Measurements from ENCODE around the gene ABRACL. TPM values are rescaled to one million over a fixed set of nuclear protein-coding genes. Genes with fewer than 3 reads are reported as not detected.
A peak's percentile ranks its signal among the peaks of the same experiment; 100 is the strongest.

Gene ABRACL
- total and polyA plus RNA-seq, 2 donors (not counting 1 experiment from before 2014, with no cell fraction given), result 13.6 to 22.6 TPM

DNA sequence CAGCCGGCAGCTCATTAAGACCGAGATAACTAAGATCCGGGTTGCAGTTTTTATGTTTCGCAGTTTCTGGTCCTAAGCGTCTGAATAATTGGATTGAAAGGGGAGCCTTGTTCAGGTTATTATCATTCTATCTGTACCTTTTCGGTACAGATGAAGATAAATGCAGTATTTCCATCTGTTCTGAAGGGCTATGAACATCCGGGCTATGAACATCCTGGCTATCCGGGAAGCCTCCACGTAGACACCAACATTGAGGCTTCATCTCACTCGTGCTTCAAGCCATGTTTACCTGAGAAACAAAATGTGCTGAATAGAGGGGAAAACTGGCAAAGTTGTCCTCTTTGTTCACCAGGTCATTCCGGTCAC lies 40.1 kb upstream of the ABRACL start:
- Mint-ChIP-seq H3K27ac (peak overlapping the region; percentile 95), H3K4me1 (peaks cover 21% of the 10 kb centered on the region), H3K27me3 (no peaks in the 10 kb centered on the region), H3K9me3 (ENCODE audit: insufficient read depth) (no peaks in the 10 kb centered on the region), H3K4me3 (peak overlapping the region; percentile 87)
- CTCF ChIA-PET, result interaction anchor here (0.8 to 6.2 kb wide), 16 partner anchors 14 to 880 kb away, joined by 3 to 53 read pairs (median 6); partner anchors contain the start of gene CITED2
- Histone ChIP-seq H4K20me1 (ENCODE audit: control insufficient read depth, insufficient read depth, low read length, poor library complexity, severe bottlenecking) (peaks cover 12% of the 10 kb centered on the region), H3K79me2 (ENCODE audit: control insufficient read depth, insufficient read depth, low read length) (peaks cover 58% of the 10 kb centered on the region), H3K27me3 (replicated peaks in 1 of 4; ENCODE audit: control extremely low read depth in 1 of 4, control insufficient read depth in 3 of 4, insufficient read depth in 4 of 4, low read length in 3 of 4) (no peaks in the 10 kb centered on the region), H3K9me3 (ENCODE audit: control extremely low read depth in 1 of 3, control insufficient read depth in 2 of 3, insufficient read depth in 1 of 3, low read length in 2 of 3) (peaks cover 0 to 2% (median 0%) of the 10 kb centered on the region in 3 donors), H3K36me3 (replicated peaks in 1 of 2; ENCODE audit: control extremely low read depth in 1 of 2, control insufficient read depth in 1 of 2, extremely low read depth in 1 of 2, insufficient read depth in 2 of 2, low read length in 1 of 2) (no peaks in the 10 kb centered on the region), H3K27ac (ENCODE audit: low read length in 2 of 2) (peak overlapping the region in 1 of 2 donors; percentile 90), H3K4me3 (ENCODE audit: control extremely low read depth in 1 of 5, extremely low read depth in 1 of 5, insufficient read depth in 1 of 5, low read depth in 2 of 5, low read length in 4 of 5) (peak overlapping the region; percentile 13 to 97 (median 87)), H3K9ac (ENCODE audit: low read length) (peak overlapping the region; percentile 97), H3K4me2 (replicated peaks; ENCODE audit: low read depth, low read length, poor library complexity, severe bottlenecking) (peak overlapping the region; percentile 98), H3K4me1 (ENCODE audit: control insufficient read depth in 2 of 2, insufficient read depth in 2 of 2, low read length in 2 of 2) (peaks cover 22 to 26% of the 10 kb centered on the region in 2 donors), H2AFZ (ENCODE audit: insufficient read depth, low read depth, low read length, poor library complexity, severe bottlenecking) (peak overlapping the region; percentile 98)
- POLR2A ChIA-PET, result no interaction called here
- TF ChIP-seq, protein P1, sequence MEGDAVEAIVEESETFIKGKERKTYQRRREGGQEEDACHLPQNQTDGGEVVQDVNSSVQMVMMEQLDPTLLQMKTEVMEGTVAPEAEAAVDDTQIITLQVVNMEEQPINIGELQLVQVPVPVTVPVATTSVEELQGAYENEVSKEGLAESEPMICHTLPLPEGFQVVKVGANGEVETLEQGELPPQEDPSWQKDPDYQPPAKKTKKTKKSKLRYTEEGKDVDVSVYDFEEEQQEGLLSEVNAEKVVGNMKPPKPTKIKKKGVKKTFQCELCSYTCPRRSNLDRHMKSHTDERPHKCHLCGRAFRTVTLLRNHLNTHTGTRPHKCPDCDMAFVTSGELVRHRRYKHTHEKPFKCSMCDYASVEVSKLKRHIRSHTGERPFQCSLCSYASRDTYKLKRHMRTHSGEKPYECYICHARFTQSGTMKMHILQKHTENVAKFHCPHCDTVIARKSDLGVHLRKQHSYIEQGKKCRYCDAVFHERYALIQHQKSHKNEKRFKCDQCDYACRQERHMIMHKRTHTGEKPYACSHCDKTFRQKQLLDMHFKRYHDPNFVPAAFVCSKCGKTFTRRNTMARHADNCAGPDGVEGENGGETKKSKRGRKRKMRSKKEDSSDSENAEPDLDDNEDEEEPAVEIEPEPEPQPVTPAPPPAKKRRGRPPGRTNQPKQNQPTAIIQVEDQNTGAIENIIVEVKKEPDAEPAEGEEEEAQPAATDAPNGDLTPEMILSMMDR (IDR thresholded peaks at IDR 0.05), result peak; percentile 61
- TF ChIP-seq EZH2 (IDR thresholded peaks at IDR 0.05; ENCODE audit: borderline replicate concordance, insufficient read depth, low read depth, low read length, poor library complexity, severe bottlenecking), result no peak
- intact Hi-C loops (cut with micrococcal nuclease), result loop anchor here (1.0 to 5.0 kb wide), 7 partner anchors 36 to 387 kb away; partner anchors contain the start of gene CCDC28A
- WGBS (ENCODE audit: insufficient coverage), result no CpG with 5 or more reads among the region's 11 CpGs
- no peak for DNase-seq
- ATAC-seq (ENCODE audit: low read depth), result no peak
